Astrocyte (in vitro differentiated cells and primary cell): Measurements from ENCODE around the gene UBR4. TPM values are rescaled to one million over a fixed set of nuclear protein-coding genes. Genes with fewer than 3 reads are reported as not detected.

Experiments
- DNase-seq: peaks from one replicate; pipeline ENCODE4 v3.0.0-alpha.2; 2010; ENCODE audit warnings: low read depth
- FAIRE-seq: peaks from 2 replicates; lab custom pipeline; 2011; peaks lifted over from hg19 to GRCh38; lab: Jason Lieb, UNC
- H2AFZ ChIP-seq: 2 replicates; pipeline ENCODE4 v1.6.0; 2012; ENCODE audit warnings: low read depth, low read length, inconsistent platforms
- H3K27ac ChIP-seq: 2 replicates; pipeline ENCODE4 v1.5.1; 2011; ENCODE audit warnings: low read depth, low read length, inconsistent platforms
- H3K27me3 ChIP-seq: 2 replicates; pipeline ENCODE4 v1.6.0; 2011; ENCODE audit warnings: low read length, inconsistent platforms; ENCODE audit not compliant: insufficient read depth
- H3K36me3 ChIP-seq: 2 replicates; pipeline ENCODE4 v1.5.1; 2011; ENCODE audit warnings: low read length, inconsistent platforms; ENCODE audit not compliant: insufficient read depth
- H3K4me1 ChIP-seq: 2 replicates; pipeline ENCODE4 v1.5.1; 2011; ENCODE audit warnings: low read length, inconsistent platforms; ENCODE audit not compliant: insufficient read depth
- H3K4me2 ChIP-seq: 2 replicates; pipeline ENCODE4 v1.6.0; 2012; ENCODE audit warnings: low read length, inconsistent platforms
- H3K4me3 ChIP-seq: 2 replicates; pipeline ENCODE4 v1.5.1; 2011; ENCODE audit warnings: low read depth, mild to moderate bottlenecking, low read length, inconsistent platforms; ENCODE audit not compliant: insufficient read depth
- H3K79me2 ChIP-seq: 2 replicates; pipeline ENCODE4 v1.6.0; 2012; ENCODE audit warnings: mild to moderate bottlenecking, low read length, inconsistent platforms; ENCODE audit not compliant: insufficient read depth
- H3K9ac ChIP-seq: 2 replicates; pipeline ENCODE4 v1.6.0; 2012; ENCODE audit warnings: mild to moderate bottlenecking, low read length, inconsistent platforms
- H3K9me3 ChIP-seq: 2 replicates; pipeline ENCODE4 v1.5.1; 2012; ENCODE audit warnings: low read depth, mild to moderate bottlenecking, low read length, inconsistent platforms; ENCODE audit not compliant: insufficient read depth
- H4K20me1 ChIP-seq: 2 replicates; pipeline ENCODE4 v1.6.0; 2012; ENCODE audit warnings: low read length, inconsistent platforms; ENCODE audit not compliant: insufficient read depth
- H3K27ac Mint-ChIP-seq: one replicate; pipeline ENCODE4 v1.8.0; 2021; ENCODE audit warnings: mild to moderate bottlenecking, mixed read lengths; ENCODE audit not compliant: unreplicated experiment
- H3K27me3 Mint-ChIP-seq: one replicate; pipeline ENCODE4 v1.8.0; 2021; ENCODE audit warnings: low read depth, mixed read lengths; ENCODE audit not compliant: unreplicated experiment
- H3K36me3 Mint-ChIP-seq: one replicate; pipeline ENCODE4 v1.8.0; 2021; ENCODE audit warnings: low read depth, mixed read lengths; ENCODE audit not compliant: unreplicated experiment
- H3K4me1 Mint-ChIP-seq: one replicate; pipeline ENCODE4 v1.8.0; 2021; ENCODE audit warnings: low read depth, mixed read lengths; ENCODE audit not compliant: unreplicated experiment
- H3K4me3 Mint-ChIP-seq: one replicate; pipeline ENCODE4 v1.8.0; 2021; ENCODE audit warnings: mild to moderate bottlenecking, moderate library complexity, mixed read lengths; ENCODE audit not compliant: unreplicated experiment
- H3K9me3 Mint-ChIP-seq: one replicate; pipeline ENCODE4 v1.8.0; 2021; ENCODE audit warnings: mild to moderate bottlenecking, mixed read lengths; ENCODE audit not compliant: unreplicated experiment
- EZH2 ChIP-seq: IDR thresholded peaks from 2 replicates; pipeline ENCODE4 v1.6.1; 2012; ENCODE audit warnings: mild to moderate bottlenecking, low read length, inconsistent platforms; ENCODE audit not compliant: insufficient read depth
- total RNA-seq: library from RNA; stranded (reverse); gene quantifications from 2 replicates; pipeline ENCODE4 v1.2.1, GENCODE V29; 2021
- TF ChIP-seq, protein P1 (sequence below): IDR thresholded peaks from 2 replicates; pipeline ENCODE4 v1.5.1; 2011; ENCODE audit warnings: low read depth, mild to moderate bottlenecking, inconsistent platforms, low read length, moderate library complexity; ENCODE audit not compliant: insufficient read depth

The UBR4 gene
- total RNA-seq, 1 donor from 2014 or later, result 153 TPM

DNA sequence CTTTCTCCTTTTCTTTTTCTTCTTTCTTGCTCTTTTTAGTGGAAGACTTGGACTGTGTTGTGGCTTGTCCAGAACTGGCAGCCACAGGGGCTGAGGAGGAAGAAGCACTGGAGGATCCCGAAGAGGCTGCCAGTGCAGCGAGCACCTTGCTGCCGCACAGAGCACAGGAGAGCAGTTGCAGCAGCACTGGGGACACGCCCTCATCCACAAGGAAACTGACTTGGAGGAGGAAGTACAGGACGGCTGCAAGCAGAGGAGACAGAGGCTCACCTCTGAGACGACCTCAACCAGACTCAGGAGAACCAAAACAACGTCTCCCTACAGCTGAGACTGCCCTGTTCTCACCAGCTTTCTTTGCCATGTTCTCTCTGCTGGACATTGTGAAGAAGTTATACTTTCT is 88.9 kb downstream of the UBR4 start:
- DNase-seq (no peak), FAIRE-seq (no peak)
- Mint-ChIP-seq H3K4me1 (peaks cover 3% of the 10 kb centered on the region), H3K27ac (no peak overlapping the region), H3K27me3 (no peaks in the 10 kb centered on the region), H3K9me3 (no peaks in the 10 kb centered on the region), H3K4me3 (no peak overlapping the region), H3K36me3 (peaks cover 47% of the 10 kb centered on the region)
- H3K4me2 ChIP-seq, result no peak overlapping the region
- H4K20me1 ChIP-seq, result peaks cover 26% of the 10 kb centered on the region
- H3K4me1 ChIP-seq, result no peaks in the 10 kb centered on the region
- no peaks in the 10 kb centered on the region for H3K79me2 ChIP-seq
- TF ChIP-seq EZH2, result no peak
- TF ChIP-seq, protein P1, sequence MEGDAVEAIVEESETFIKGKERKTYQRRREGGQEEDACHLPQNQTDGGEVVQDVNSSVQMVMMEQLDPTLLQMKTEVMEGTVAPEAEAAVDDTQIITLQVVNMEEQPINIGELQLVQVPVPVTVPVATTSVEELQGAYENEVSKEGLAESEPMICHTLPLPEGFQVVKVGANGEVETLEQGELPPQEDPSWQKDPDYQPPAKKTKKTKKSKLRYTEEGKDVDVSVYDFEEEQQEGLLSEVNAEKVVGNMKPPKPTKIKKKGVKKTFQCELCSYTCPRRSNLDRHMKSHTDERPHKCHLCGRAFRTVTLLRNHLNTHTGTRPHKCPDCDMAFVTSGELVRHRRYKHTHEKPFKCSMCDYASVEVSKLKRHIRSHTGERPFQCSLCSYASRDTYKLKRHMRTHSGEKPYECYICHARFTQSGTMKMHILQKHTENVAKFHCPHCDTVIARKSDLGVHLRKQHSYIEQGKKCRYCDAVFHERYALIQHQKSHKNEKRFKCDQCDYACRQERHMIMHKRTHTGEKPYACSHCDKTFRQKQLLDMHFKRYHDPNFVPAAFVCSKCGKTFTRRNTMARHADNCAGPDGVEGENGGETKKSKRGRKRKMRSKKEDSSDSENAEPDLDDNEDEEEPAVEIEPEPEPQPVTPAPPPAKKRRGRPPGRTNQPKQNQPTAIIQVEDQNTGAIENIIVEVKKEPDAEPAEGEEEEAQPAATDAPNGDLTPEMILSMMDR, result no peak
- no peak overlapping the region for H2AFZ ChIP-seq
- no peaks in the 10 kb centered on the region for H3K9me3 ChIP-seq
- H3K36me3 ChIP-seq, result peaks cover 91% of the 10 kb centered on the region
- no peaks in the 10 kb centered on the region for H3K27me3 ChIP-seq
- H3K27ac ChIP-seq, result no peak overlapping the region
- H3K9ac ChIP-seq, result no peak overlapping the region
- H3K4me3 ChIP-seq, result no peak overlapping the region

DNA sequence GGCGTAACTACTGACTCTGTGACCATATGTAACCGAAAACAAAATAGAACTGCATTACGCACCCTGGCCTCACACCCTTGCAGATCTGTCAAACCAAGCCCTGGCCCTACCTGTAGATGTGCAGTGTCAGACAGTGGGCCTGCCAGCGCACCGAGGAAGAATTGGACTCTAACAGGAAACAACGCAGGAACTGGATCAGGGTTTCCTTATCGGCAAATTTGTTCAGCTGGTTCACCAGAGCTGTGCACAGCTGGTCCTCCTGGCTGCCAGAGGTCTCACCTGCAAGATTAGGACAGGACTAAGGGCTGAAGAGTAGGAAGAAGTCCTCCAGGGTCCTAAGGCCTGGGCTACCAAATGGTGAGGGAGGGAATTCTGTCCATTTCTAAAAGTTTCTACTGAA is 90.0 kb downstream of the UBR4 start:
- Histone ChIP-seq H3K4me3 (no peak overlapping the region), H3K4me1 (no peaks in the 10 kb centered on the region), H2AFZ (no peak overlapping the region), H3K36me3 (peaks cover 86% of the 10 kb centered on the region), H3K79me2 (no peaks in the 10 kb centered on the region), H3K4me2 (no peak overlapping the region), H3K9ac (no peak overlapping the region), H3K27ac (no peak overlapping the region), H3K27me3 (no peaks in the 10 kb centered on the region), H3K9me3 (no peaks in the 10 kb centered on the region), H4K20me1 (peaks cover 25% of the 10 kb centered on the region)
- no peak overlapping the region for H3K4me3 Mint-ChIP-seq
- FAIRE-seq, result no peak
- TF ChIP-seq EZH2, result no peak
- TF ChIP-seq, protein P1, result no peak
- peaks cover 3% of the 10 kb centered on the region for H3K4me1 Mint-ChIP-seq
- DNase-seq, result no peak
- peak overlapping the region; percentile 6 for H3K27ac Mint-ChIP-seq
- no peaks in the 10 kb centered on the region for H3K9me3 Mint-ChIP-seq
- no peaks in the 10 kb centered on the region for H3K27me3 Mint-ChIP-seq
- H3K36me3 Mint-ChIP-seq, result peaks cover 44% of the 10 kb centered on the region

DNA sequence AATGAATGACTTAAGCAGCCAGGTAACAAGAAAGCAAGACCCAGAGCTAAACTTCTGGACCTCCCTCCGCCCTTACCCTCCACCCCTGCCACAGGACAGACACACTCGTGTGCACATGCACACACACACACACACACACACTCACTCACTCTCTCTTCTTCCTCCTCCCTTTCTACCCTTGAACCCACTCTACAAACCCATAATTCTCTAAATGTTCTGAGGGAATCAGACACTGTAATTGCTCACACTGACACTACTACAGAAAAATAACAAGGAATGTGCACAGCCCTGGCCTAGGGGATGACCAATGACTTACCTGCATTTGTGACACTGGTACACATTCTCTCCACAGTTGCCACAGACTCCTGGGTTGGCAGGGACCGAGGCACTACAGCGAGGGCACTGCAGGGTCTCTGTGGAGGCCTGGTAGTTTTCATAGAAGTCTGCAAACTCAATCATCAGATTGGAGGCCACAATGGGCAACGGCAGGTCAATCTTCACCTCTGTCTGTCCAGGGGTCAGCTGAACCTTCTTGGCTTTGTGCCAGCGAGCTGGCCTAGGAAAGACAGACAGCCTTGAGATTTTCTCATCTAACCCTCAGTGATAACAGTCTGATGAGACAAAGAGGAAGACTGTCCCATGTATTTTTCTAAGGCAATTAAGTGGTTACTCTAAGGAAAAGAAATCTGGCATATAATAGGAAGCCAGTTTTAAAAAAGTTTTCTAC is 94.8 kb downstream of the UBR4 start:
- Histone ChIP-seq H3K79me2 (no peaks in the 10 kb centered on the region), H3K27me3 (no peaks in the 10 kb centered on the region), H3K27ac (no peak overlapping the region), H3K9me3 (no peaks in the 10 kb centered on the region), H3K4me3 (no peak overlapping the region), H3K9ac (no peak overlapping the region), H2AFZ (no peak overlapping the region), H3K36me3 (peaks cover 85% of the 10 kb centered on the region), H3K4me1 (no peaks in the 10 kb centered on the region), H4K20me1 (peaks cover 20% of the 10 kb centered on the region), H3K4me2 (no peak overlapping the region)
- Mint-ChIP-seq H3K27ac (peak overlapping the region; percentile 72), H3K4me3 (no peak overlapping the region), H3K36me3 (peaks cover 26% of the 10 kb centered on the region), H3K4me1 (no peaks in the 10 kb centered on the region), H3K9me3 (no peaks in the 10 kb centered on the region), H3K27me3 (no peaks in the 10 kb centered on the region)
- DNase-seq (no peak), FAIRE-seq (no peak)
- TF ChIP-seq, protein P1, result no peak
- TF ChIP-seq EZH2, result no peak
